Neural cell (in vitro differentiated cells): ENCODE measurements around the gene AGAP3.

ENCODE experiments used
- CTCF ChIP-seq: fragments of 450-650 bp; IDR thresholded peaks from 2 replicates; pipeline ENCODE4 v1.5.1; 2014; ENCODE audit warnings: antibody characterized with exemption, mild to moderate bottlenecking, moderate library complexity; ENCODE audit not compliant: poor library complexity, severe bottlenecking
- EZH2 ChIP-seq: fragments of 200-600, 300-800 bp; shearing (Covaris generic), sonication (generic); IDR thresholded peaks from 2 replicates; pipeline ENCODE4 v1.6.1; 2014; ENCODE audit warnings: antibody characterized with exemption, low read length, borderline replicate concordance, mild to moderate bottlenecking; ENCODE audit not compliant: insufficient read depth, poor library complexity, severe bottlenecking
- POLR2AphosphoS5 ChIP-seq: IDR thresholded peaks from 2 replicates; pipeline ENCODE4 v1.6.1; 2012

GRCh38 chr7:151152643-151153513 is 66.6 kb downstream of the AGAP3 start:
- no peak for TF ChIP-seq POLR2AphosphoS5
- no peak for TF ChIP-seq CTCF
- TF ChIP-seq EZH2: no peak
